Upper lobe of left lung (tissue), 6 donors: ENCODE measurements around the gene ZNF407. TPM values are rescaled to one million over a fixed set of nuclear protein-coding genes. Genes with fewer than 3 reads are reported as not detected.

Source experiments
- ATAC-seq, 2 donors: fragments of 200-7000 bp; cut with Tn5 transposase; one replicate each; pipeline ENCODE4 v1.9.1; 2022; ENCODE audit warnings: mild to moderate bottlenecking in 2 of 2, moderate library complexity in 2 of 2; ENCODE audit not compliant: low FRiP score in 2 of 2
- DNase-seq, 2 donors: peaks; one replicate each; pipeline ENCODE4 v3.0.0-alpha.2; 2019 to 2020
- H3K27ac ChIP-seq, 4 donors: fragments of 200-600 bp; sonication (generic); one replicate each; pipeline ENCODE4 v1.5.1; 2016 to 2019
- H3K27me3 ChIP-seq, 4 donors: fragments of 200-600 bp; sonication (generic); one replicate each; pipeline ENCODE4 v1.5.1; 2017 to 2019
- H3K36me3 ChIP-seq, 4 donors: fragments of 200-600 bp; sonication (generic); one replicate each; pipeline ENCODE4 v1.5.1; 2016 to 2019
- H3K4me1 ChIP-seq, 4 donors: fragments of 200-600 bp; sonication (generic); one replicate each; pipeline ENCODE4 v1.5.1; 2018 to 2019
- H3K4me3 ChIP-seq, 4 donors: fragments of 200-600 bp; sonication (generic); one replicate each; pipeline ENCODE4 v1.5.1; 2017 to 2019; ENCODE audit warnings: mild to moderate bottlenecking in 2 of 4, moderate library complexity in 1 of 4
- H3K9me3 ChIP-seq, 4 donors: fragments of 200-600 bp; sonication (generic); one replicate each; pipeline ENCODE4 v1.5.1; 2018 to 2019
- EP300 ChIP-seq, 4 donors: sonication (generic); formaldehyde crosslinking; IDR thresholded peaks; one replicate each; pipeline ENCODE4 v1.5.1; 2017; ENCODE audit warnings: antibody characterized with exemption in 4 of 4, control low read depth in 2 of 4
- POLR2A ChIP-seq, 4 donors: fragments of 450-650 bp; IDR thresholded peaks; one replicate each; pipeline ENCODE4 v1.5.1; 2016 to 2017; ENCODE audit warnings: antibody characterized with exemption in 4 of 4, mild to moderate bottlenecking in 2 of 4
- POLR2AphosphoS5 ChIP-seq, 2 donors: sonication (generic); formaldehyde crosslinking; IDR thresholded peaks; one replicate each; pipeline ENCODE4 v1.5.1; 2017; ENCODE audit warnings: antibody characterized with exemption in 2 of 2
- WGBS, 2 donors: methylation state at CpG; one replicate each; pipeline ENCODE4 v1.1.5; 2017 to 2018; 5-methylcytosine and 5-hydroxymethylcytosine counted together
- total RNA-seq, 6 donors: library from RNA; depleted of rRNA in 4 of 6; stranded (reverse); fragments of >200 nt in 4 of 6; gene quantifications; one replicate each; pipeline versions ENCODE4 v1.1.0 to v1.2.1, GENCODE V29; 2016 to 2021
- TF ChIP-seq, protein P1 (sequence below), 6 experiments: fragments of 450-650 bp in 4 of 6; fragments of 200-600 bp in 2 of 6; sonication (generic) in 2 of 6; IDR thresholded peaks; one replicate each; pipeline ENCODE4 v1.5.1; 2016 to 2019; ENCODE audit warnings: antibody characterized with exemption in 6 of 6
- donor health status: DM: no; HTN: no; CAD: no; lungs with moderate emphysema.
- donor health status: DM: no; HTN: yes; CAD: no; lungs with severe emphysema.

ZNF407 gene, protein sequence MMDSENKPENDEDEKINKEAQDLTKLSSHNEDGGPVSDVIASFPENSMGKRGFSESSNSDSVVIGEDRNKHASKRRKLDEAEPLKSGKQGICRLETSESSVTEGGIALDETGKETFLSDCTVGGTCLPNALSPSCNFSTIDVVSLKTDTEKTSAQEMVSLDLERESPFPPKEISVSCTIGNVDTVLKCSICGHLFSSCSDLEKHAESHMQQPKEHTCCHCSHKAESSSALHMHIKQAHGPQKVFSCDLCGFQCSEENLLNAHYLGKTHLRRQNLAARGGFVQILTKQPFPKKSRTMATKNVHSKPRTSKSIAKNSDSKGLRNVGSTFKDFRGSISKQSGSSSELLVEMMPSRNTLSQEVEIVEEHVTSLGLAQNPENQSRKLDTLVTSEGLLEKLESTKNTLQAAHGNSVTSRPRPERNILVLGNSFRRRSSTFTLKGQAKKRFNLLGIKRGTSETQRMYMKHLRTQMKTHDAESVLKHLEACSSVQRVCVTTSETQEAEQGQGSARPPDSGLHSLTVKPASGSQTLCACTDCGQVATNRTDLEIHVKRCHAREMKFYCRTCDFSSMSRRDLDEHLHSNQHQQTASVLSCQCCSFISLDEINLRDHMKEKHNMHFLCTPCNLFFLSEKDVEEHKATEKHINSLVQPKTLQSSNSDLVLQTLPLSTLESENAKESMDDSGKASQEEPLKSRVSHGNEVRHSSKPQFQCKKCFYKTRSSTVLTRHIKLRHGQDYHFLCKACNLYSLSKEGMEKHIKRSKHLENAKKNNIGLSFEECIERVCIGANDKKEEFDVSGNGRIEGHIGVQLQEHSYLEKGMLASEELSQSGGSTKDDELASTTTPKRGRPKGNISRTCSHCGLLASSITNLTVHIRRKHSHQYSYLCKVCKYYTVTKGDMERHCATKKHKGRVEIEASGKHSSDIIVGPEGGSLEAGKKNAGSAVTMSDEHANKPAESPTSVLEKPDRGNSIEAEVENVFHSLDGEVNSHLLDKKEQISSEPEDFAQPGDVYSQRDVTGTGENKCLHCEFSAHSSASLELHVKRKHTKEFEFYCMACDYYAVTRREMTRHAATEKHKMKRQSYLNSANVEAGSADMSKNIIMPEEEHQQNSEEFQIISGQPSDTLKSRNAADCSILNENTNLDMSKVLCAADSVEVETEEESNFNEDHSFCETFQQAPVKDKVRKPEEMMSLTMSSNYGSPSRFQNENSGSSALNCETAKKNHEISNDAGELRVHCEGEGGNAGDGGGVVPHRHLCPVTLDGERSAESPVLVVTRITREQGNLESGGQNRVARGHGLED (N-terminal part only)
- 10 to 100 TPM; 12.2 to 77.5 (median 17.1) TPM for total RNA-seq

GRCh38 chr18:74597662-74598349 is at the start of gene ZNF407:
TSS of gene ZNF407 (plus strand) at chr18:74597870. CDS start at chr18:74631020, 33,150 bp downstream.
- peak within 1 kb of the TSS; percentile 99 for H3K27ac ChIP-seq
- H3K4me3 ChIP-seq = peak within 1 kb of the TSS; percentile 94 to 99 (median 96)
- H3K4me1 ChIP-seq = peaks cover 29 to 42% (median 30%) of the 10 kb centered on the region in 4 donors
- ATAC-seq (peak; percentile 94 to 96), DNase-seq (peak; percentile 78 to 94)
- 0% methylated on average over 19 to 48 of the region's 64 CpGs for WGBS, 2 donors
- H3K9me3 ChIP-seq = no peaks in the 10 kb centered on the region
- H3K36me3 ChIP-seq = peaks cover 0 to 9% (median 0%) of the 10 kb centered on the region in 4 donors
- TF ChIP-seq POLR2AphosphoS5 (IDR thresholded peaks at IDR 0.05) (peak; percentile 44 to 81), POLR2A (IDR thresholded peaks at IDR 0.05) (peak in 2 of 4 donors; percentile 57 to 83)
- TF ChIP-seq, protein P1, sequence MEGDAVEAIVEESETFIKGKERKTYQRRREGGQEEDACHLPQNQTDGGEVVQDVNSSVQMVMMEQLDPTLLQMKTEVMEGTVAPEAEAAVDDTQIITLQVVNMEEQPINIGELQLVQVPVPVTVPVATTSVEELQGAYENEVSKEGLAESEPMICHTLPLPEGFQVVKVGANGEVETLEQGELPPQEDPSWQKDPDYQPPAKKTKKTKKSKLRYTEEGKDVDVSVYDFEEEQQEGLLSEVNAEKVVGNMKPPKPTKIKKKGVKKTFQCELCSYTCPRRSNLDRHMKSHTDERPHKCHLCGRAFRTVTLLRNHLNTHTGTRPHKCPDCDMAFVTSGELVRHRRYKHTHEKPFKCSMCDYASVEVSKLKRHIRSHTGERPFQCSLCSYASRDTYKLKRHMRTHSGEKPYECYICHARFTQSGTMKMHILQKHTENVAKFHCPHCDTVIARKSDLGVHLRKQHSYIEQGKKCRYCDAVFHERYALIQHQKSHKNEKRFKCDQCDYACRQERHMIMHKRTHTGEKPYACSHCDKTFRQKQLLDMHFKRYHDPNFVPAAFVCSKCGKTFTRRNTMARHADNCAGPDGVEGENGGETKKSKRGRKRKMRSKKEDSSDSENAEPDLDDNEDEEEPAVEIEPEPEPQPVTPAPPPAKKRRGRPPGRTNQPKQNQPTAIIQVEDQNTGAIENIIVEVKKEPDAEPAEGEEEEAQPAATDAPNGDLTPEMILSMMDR (IDR thresholded peaks at IDR 0.05) = no peak
- no peaks in the 10 kb centered on the region for H3K27me3 ChIP-seq

GRCh38 chr18:74549591-74550104 is 48.0 kb upstream of the ZNF407 start:
- no peak for DNase-seq
- TF ChIP-seq POLR2A (IDR thresholded peaks at IDR 0.05) (no peak), POLR2AphosphoS5 (IDR thresholded peaks at IDR 0.05) (no peak), EP300 (IDR thresholded peaks at IDR 0.05) (no peak)
- TF ChIP-seq, protein P1 (IDR thresholded peaks at IDR 0.05) = no peak
- Histone ChIP-seq H3K4me3 (no peak overlapping the region), H3K4me1 (peaks cover 9 to 15% (median 14%) of the 10 kb centered on the region in 4 donors), H3K36me3 (no peaks in the 10 kb centered on the region), H3K27me3 (no peaks in the 10 kb centered on the region), H3K9me3 (peaks cover 0 to 9% (median 7%) of the 10 kb centered on the region in 4 donors), H3K27ac (no peak overlapping the region)
- no peak for ATAC-seq
- WGBS, 2 donors = 89 to 100% methylated on average over 1 of the region's 1 CpG

- DNase-seq = no peak
- Histone ChIP-seq H3K4me1 (peaks cover 9 to 15% (median 14%) of the 10 kb centered on the region in 4 donors), H3K4me3 (no peak overlapping the region), H3K27me3 (no peaks in the 10 kb centered on the region), H3K9me3 (peaks cover 0 to 9% (median 7%) of the 10 kb centered on the region in 4 donors), H3K27ac (no peak overlapping the region), H3K36me3 (no peaks in the 10 kb centered on the region)
- no peak for TF ChIP-seq POLR2A (IDR thresholded peaks at IDR 0.05)
- TF ChIP-seq, protein P1 (IDR thresholded peaks at IDR 0.05) = no peak
- no peak for ATAC-seq
- 91 to 93% methylated on average over 6 of the region's 6 CpGs for WGBS, 2 donors
Measured at GRCh38 chr18:74550886-74551285, 46.8 kb upstream of the ZNF407 start.

GRCh38 chr18:74551452-74551851 is 46.2 kb upstream of the ZNF407 start:
- no peaks in the 10 kb centered on the region for H3K36me3 ChIP-seq
- H3K4me1 ChIP-seq = peaks cover 6 to 11% (median 10%) of the 10 kb centered on the region in 4 donors
- H3K27ac ChIP-seq = no peak overlapping the region
- no peak overlapping the region for H3K4me3 ChIP-seq
- DNase-seq (no peak), ATAC-seq (no peak)
- no peaks in the 10 kb centered on the region for H3K27me3 ChIP-seq
- TF ChIP-seq, protein P1 (IDR thresholded peaks at IDR 0.05) = no peak
- TF ChIP-seq POLR2AphosphoS5 (IDR thresholded peaks at IDR 0.05) (no peak), POLR2A (IDR thresholded peaks at IDR 0.05) (no peak), EP300 (IDR thresholded peaks at IDR 0.05) (no peak)
- H3K9me3 ChIP-seq = peaks cover 0 to 9% (median 7%) of the 10 kb centered on the region in 4 donors
- WGBS, 2 donors = 22 to 38% methylated on average over 3 of the region's 3 CpGs
